Urinary bladder (tissue), 4 donors: ENCODE data around the gene NUTF2. TPM values are rescaled to one million over a fixed set of nuclear protein-coding genes. Genes with fewer than 3 reads are reported as not detected.
"Not testable (repeated sequence)": the region's sequence is repeated elsewhere in the genome, so short reads cannot be mapped to it uniquely, and the experiment has no call there.

Source experiments
- DNase-seq: peaks from one replicate; pipeline ENCODE4 v3.0.0-alpha.2; 2015; ENCODE audit errors: extremely low spot score
- H3K27ac ChIP-seq: one replicate; pipeline ENCODE4 v1.5.1; 2013; ENCODE audit warnings: low read depth, mild to moderate bottlenecking, moderate library complexity
- H3K36me3 ChIP-seq: one replicate; pipeline ENCODE4 v1.6.1; 2013; ENCODE audit warnings: mild to moderate bottlenecking, moderate library complexity; ENCODE audit not compliant: insufficient read depth
- H3K4me1 ChIP-seq: one replicate; pipeline ENCODE4 v1.6.1; 2013; ENCODE audit warnings: mild to moderate bottlenecking, moderate library complexity; ENCODE audit not compliant: insufficient read depth
- H3K4me3 ChIP-seq: one replicate; pipeline ENCODE4 v1.5.1; 2013; ENCODE audit warnings: low read depth, low read length
- WGBS: extraction: QIAGEN DNeasy Blood & Tissue Kit; methylation state at CpG from one replicate; pipeline ENCODE4 v1.1.7; 2013; 5-methylcytosine and 5-hydroxymethylcytosine counted together
- polyA plus RNA-seq: library from polyadenylated mRNA; stranded (reverse); fragments of 200-250 nt; gene quantifications from one replicate; pipeline ENCODE4 v1.2.3, GENCODE V29; 2013
- total RNA-seq: library from RNA; depleted of rRNA; stranded (reverse); fragments of >200 nt; gene quantifications from one replicate; pipeline ENCODE4 v1.2.3, GENCODE V29; 2014
- donor health status: healthy with polysubstance abuse.
- donor health status: healthy.

Gene NUTF2
- total and polyA plus RNA-seq, 2 donors, result 70.6 to 117 TPM

DNA sequence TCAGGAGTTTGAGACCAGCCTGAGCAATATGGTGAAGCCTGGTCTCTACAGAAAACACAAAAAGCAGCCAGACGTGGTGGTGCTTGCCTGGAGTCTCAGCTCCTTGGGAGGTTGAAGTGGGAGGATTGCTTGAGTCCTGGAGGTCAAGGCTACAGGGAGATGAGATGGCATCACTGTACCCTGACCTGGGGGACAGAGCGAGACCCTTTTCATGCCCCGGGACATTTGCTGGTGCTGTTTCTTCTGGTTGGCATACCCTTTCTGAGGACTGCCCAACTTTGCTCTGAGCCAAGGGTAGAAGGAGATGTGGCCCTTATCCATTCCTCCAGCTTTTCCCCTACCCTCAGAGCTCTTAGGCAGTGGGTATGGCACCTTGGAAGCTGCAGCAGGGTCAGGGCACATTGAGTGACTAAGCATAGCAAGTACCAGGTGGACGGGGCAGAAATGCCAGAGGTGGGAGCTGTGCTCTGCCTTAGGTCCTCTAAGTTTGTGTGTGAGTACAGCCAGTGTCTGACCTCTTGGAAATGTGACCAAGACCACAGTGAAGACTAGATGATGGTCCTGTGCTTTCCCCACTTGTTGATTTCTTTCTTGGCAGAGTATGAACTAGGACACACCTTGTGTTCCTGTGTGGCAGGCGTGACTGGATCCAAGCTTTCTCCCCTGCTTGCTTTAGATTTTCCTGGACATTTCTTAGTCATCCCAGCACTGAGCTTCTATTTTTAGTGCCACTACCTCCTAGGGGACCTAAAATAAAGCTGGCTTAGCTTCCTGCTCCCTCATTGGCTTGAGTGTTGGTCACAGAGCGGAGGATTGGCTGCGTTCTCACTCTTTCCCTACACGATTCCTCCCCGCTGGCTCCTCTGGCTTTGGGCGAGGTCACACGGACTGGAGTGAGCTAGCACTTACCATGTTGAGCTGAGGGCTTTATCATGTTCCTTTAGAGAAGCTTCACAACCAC is 16.2 kb downstream of the NUTF2 start:
- DNase-seq, result no peak
- H3K27ac ChIP-seq, result peak overlapping the region; percentile 42
- peaks cover 1% of the 10 kb centered on the region for H3K4me1 ChIP-seq
- WGBS, result 64% methylated on average over 11 of the region's 11 CpGs
- H3K36me3 ChIP-seq, result no peaks in the 10 kb centered on the region
- H3K4me3 ChIP-seq, result no peak overlapping the region

DNA sequence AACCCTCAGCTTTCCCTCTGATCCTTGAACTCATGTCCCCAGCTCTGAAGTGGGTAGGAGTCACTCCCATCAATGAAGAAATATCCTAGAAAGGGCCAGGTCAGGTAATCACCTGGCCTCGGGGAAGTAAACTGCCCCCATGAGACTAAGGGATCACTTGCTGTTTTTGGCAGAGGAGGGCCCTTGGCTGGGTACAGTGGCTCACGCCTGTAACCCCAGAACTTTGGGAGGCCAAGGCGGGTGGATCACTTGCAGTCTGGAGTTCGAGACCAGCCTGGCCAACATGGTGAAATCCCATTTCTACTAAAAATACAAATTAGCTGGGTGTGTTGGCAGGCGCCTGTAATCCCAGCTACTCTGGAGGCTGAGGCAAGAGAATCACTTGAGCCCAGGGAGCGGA is 17.3 kb downstream of the NUTF2 start:
- H3K4me1 ChIP-seq, DNase-seq: not testable (repeated sequence)

GRCh38 chr16:67864594-67864993 is 17.9 kb downstream of the NUTF2 start:
- 69% methylated on average over 2 of the region's 2 CpGs for WGBS
- Histone ChIP-seq H3K27ac (no peak overlapping the region), H3K4me1 (peaks cover 1% of the 10 kb centered on the region), H3K36me3 (no peaks in the 10 kb centered on the region), H3K4me3 (no peak overlapping the region)
- DNase-seq, result no peak

More for the DNA sequence above, 17.3 kb downstream of the NUTF2 start:
- not testable (repeated sequence) for H3K27ac ChIP-seq, H3K4me3 ChIP-seq, H3K36me3 ChIP-seq
- WGBS, result 93% methylated on average over 6 of the region's 6 CpGs

- no peak overlapping the region for H3K4me3 ChIP-seq
- H3K4me1 ChIP-seq, result peaks cover 1% of the 10 kb centered on the region
- no peak for DNase-seq
- H3K27ac ChIP-seq, result no peak overlapping the region
- 94% methylated on average over 2 of the region's 2 CpGs for WGBS
- no peaks in the 10 kb centered on the region for H3K36me3 ChIP-seq
These were observed 18.6 kb downstream of the NUTF2 start for GRCh38 chr16:67865318-67865717.

GRCh38 chr16:67868290-67868689 is 21.6 kb downstream of the NUTF2 start:
- H3K36me3 ChIP-seq, result no peaks in the 10 kb centered on the region

DNA sequence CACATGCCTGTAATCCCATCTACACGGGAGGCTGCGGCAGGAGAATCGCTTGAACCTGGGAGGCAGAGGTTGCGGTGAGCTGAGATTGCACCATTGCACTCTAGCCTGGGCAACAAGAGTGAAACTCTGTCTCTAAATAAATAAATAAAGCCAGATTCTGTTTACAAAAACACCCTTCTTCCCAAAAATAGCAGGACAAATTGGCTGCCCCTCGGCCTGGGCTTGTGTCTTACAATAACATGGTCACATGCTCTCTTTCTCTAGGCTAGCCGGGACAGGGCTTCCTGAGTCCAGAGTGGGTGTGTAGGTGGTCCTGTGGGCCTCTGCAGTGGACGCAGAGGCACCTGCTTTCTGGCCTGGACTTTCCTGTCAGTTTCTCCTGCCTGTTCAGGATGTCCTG is 22.9 kb downstream of the NUTF2 start:
- Histone ChIP-seq H3K4me3 (no peak overlapping the region), H3K4me1 (peaks cover 2% of the 10 kb centered on the region), H3K36me3 (no peaks in the 10 kb centered on the region), H3K27ac (no peak overlapping the region)
- WGBS, result 87% methylated on average over 7 of the region's 7 CpGs
- no peak for DNase-seq

More at GRCh38 chr16:67868290-67868689, 21.6 kb downstream of the NUTF2 start:
- DNase-seq, result no peak
- Histone ChIP-seq H3K4me3 (no peak overlapping the region), H3K4me1 (peaks cover 1% of the 10 kb centered on the region), H3K27ac (no peak overlapping the region)
- 92% methylated on average over 6 of the region's 6 CpGs for WGBS

DNA sequence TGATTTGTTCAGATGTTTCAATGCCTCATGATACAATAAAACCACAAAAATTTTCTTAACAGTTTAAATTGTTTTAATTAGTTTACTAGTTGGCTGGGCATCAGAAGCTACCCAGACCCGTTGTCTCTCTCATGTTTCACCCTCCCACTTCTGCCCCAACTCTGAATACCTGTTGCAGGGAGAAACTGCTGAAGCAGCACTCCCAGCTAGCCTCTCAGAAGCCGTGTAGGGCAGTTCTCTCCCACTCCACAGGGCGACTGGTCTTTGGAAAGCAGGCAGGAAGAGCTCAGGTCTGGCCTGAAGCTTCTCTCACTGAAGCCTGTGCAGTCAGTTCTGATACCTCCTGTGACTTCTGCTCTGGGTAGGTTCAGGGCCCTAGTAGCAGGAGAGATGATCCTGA is 24.5 kb downstream of the NUTF2 start:
- Histone ChIP-seq H3K27ac (no peak overlapping the region), H3K4me3 (no peak overlapping the region), H3K4me1 (peaks cover 2% of the 10 kb centered on the region), H3K36me3 (no peaks in the 10 kb centered on the region)
- DNase-seq, result no peak
- WGBS, result 73% methylated on average over 3 of the region's 3 CpGs

DNA sequence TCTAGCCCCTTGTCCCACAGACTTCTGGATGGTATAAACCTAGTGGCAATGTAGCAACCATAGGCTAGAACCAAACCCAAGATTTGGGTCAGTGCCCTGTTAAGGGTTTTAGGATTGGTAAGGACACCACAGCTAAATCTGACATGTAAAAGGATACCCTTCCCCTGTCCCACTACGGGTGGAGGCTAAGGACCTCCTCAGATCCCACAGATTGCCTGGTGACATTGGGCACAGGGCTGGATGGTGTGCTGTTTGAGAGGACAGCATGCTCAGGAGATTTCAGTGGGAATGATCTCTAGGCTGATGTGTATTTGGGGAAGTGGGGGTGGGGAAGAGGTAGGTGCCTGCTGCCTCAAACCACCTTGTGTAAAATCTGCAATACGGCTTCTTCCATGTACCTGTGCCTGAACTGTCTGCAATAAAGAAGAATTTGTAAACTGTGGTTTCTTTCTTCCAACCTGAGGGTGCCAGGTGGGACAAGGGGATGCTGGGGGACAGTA is 25.4 kb downstream of the NUTF2 start:
- WGBS, result 53% methylated on average over 2 of the region's 2 CpGs
- no peak for DNase-seq
- peaks cover 2% of the 10 kb centered on the region for H3K4me1 ChIP-seq
- no peak overlapping the region for H3K27ac ChIP-seq
- H3K36me3 ChIP-seq, result no peaks in the 10 kb centered on the region
- H3K4me3 ChIP-seq, result no peak overlapping the region

DNA sequence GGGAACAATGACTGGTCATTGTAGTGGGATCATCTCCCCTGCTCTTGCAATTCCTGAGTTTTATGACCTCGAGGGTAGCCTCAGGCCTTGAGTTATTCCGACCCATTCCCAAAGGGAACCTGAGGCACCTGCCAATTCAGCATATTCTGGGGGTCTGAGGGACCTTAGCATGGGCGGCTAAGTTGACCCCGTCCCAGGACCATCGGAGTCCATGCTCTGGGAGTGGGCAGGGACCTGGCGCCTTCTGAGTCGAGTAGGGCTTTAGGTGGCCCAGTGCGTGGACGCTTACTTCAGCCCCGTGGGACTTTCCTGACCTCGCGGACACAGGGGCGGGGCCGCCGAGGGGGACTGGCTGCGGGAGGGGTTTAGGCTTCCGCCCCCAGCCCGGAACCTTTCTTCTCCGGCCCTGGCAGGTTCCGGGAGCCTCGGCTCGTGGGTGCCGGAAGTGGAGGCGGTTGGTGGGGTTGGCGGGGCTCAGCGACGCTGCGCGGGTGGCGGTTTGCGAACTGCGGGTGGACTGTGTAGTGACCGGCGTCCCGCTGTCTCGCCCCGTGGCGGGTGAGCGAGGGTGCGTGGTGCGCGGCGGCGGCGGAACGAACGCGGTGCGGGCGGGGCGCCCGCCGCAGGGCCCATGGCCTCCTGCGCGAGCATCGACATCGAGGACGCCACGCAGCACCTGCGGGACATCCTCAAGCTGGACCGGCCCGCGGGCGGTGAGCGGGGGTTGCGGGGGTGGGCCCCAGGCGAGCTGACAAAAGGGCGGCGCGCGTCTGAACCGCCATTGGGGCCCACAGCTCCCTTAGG is 26.1 kb downstream of the NUTF2 start, which contains the start of gene EDC4:
Gene EDC4 (plus strand): TSS at position 422 of the 804 bp plus-strand sequence. CDS start 210 bp downstream, at position 632.
- Histone ChIP-seq H3K4me3 (peak within 1 kb of the TSS; percentile 94), H3K27ac (peak within 1 kb of the TSS; percentile 76), H3K4me1 (peaks cover 2% of the 10 kb centered on the region), H3K36me3 (peaks cover 4% of the 10 kb centered on the region)
- WGBS, result 2% methylated on average over 72 of the region's 72 CpGs
- DNase-seq, result no peak

DNA sequence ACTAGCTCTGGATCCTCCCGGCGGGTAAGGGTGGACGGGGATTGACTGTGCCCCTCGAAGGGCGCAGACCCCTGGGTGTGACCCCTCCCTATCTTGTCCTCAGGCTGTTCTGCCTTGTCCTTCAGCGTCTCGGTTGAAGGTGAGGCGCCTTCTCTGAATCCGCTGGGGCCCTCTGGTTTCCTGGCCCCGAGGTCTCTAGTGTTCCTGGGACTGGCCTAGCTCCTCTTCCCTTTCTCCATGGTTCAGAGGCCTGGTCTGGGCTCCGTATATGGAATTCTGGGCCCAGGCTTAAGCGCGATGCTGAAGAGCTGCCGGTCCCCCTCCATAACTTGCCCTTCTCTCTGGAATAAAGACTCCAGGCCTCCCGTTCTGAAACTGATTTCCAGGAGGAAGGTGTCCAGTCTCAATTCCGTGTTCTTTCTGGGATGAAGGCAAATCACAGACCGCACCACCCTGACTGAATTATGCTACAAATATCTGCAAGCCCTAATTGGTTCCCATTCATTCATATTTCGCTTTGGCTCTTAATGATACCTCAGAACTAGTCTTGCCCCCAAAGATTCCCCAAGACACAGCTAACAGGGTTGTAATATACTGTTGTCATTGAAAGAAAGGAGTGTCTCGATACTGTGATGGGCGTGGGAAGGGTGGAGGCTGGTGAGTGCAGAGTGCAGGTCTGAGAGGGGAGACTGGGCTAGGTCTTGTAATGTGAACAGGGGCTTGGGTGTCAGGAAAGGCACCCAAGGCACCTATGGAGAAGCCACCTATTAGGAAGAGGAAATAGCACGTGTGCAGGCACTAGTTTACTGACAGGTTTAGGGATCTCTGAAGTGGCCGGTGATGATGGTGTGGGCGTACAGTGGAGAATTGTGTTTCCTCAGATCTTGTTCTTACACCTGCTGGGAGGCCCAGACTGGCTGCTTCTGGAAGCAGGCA is 27.0 kb downstream of the NUTF2 start:
- peaks cover 4% of the 10 kb centered on the region for H3K36me3 ChIP-seq
- no peak for DNase-seq
- peaks cover 2% of the 10 kb centered on the region for H3K4me1 ChIP-seq
- H3K27ac ChIP-seq, result peak overlapping the region; percentile 76
- WGBS, result 14% methylated on average over 23 of the region's 23 CpGs
- peak overlapping the region; percentile 94 for H3K4me3 ChIP-seq

- WGBS, result 71% methylated on average over 3 of the region's 3 CpGs
These were observed 27.6 kb downstream of the NUTF2 start for GRCh38 chr16:67874372-67874771.

GRCh38 chr16:67877064-67877463 is 30.3 kb downstream of the NUTF2 start:
- DNase-seq, result no peak
- Histone ChIP-seq H3K36me3 (peaks cover 15% of the 10 kb centered on the region), H3K27ac (no peak overlapping the region), H3K4me3 (no peak overlapping the region), H3K4me1 (peaks cover 2% of the 10 kb centered on the region)
- 92% methylated on average over 11 of the region's 11 CpGs for WGBS

More at GRCh38 chr16:67874372-67874771, 27.6 kb downstream of the NUTF2 start:
- Histone ChIP-seq H3K27ac (no peak overlapping the region), H3K36me3 (peaks cover 4% of the 10 kb centered on the region), H3K4me1 (peaks cover 2% of the 10 kb centered on the region), H3K4me3 (no peak overlapping the region)
- DNase-seq, result no peak
